AG20443 (cell line): ENCODE measurements around the gene ANKRD66.

Experiments used
- DNase-seq: peaks from one replicate; pipeline ENCODE4 v3.0.0; 2012; ENCODE audit warnings: low spot score, mixed read lengths

Gene ANKRD66

DNA sequence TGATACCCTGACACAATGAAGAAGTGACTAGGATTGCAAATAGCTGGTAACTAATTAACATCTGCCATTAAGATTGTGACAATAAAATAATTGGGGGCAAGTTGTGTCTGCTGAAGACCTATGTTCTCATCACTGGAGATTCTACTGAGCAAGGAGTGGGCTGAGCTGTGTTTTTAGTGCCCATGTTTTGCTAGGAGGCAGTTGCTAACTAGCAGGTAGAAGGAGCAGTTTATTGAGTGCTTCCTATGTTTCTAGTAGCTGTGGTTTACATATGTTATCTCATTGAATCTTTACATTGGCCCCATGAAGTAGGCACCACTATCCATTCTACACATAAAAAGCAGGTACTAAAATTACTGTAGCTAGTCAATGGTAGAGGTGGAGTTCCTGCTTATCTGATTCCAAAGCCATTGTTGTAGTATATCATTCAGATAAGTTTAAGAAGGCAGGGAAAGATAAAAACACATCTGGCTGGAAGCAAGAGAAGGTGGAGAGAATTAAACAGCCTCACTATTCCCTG is 43.7 kb downstream of the ANKRD66 start:
- no peak for DNase-seq

DNA sequence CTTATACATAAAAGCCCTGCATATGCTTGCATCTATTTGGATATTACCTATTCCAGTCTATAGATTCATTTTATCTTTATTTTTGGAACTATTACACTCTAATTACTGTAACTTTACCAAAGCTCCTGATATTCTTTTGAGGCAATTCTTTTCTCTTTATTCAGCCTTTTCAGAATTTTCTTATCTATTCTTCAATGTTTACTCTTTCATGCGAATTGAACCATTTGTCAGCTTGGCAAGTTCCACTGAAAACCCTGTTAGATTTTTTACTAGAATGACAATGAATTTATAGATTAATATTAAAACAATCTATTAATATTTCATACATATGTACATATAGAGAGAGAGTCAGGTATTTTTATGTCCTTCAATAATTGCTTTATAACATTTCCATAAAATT is 45.9 kb downstream of the ANKRD66 start:
- no peak for DNase-seq

DNA sequence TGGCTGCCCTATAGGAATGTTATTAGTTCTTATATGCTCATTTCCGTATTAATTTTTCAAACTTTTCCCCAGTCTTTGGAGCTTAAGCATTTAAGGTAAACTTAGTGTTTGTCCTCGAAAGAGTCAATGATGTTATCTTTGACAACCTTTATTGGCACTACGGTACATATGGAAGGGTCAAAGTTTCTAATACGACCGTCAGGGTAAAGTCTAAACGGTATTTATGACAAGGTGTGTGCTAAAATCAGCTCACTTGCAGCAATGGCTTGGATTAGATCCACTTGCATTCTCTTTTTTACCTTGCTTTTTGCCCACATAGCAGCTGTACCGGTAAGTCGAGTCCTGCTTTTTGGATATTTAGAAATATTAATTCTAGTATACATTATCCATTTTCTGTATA is 46.4 kb downstream of the ANKRD66 start, which contains the start of gene MEP1A:
Gene MEP1A, plus strand, starts transcription at position 252 of the 400 bp plus-strand sequence. Its CDS starts 10 bp downstream, at position 262.
- no peak for DNase-seq

DNA sequence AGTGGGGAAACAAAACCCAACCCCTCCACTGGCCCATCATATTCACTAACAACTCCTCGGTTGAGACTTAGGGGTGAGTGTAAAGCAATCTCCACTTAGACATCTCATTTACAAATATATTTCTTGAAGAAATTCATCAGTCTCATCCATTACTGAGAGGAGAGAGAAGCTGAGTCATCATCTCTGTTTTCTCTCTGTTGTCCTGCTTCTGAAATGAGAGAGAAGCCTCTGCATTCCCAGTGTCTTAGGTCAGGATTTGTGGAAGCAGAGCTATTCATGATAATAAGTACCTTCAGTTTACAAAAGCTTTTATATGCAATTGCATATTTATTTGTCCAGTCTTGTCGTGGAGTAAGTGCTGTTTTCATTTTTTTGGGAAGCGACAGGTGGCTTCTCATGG is 47.3 kb downstream of the ANKRD66 start:
- no peak for DNase-seq

DNA sequence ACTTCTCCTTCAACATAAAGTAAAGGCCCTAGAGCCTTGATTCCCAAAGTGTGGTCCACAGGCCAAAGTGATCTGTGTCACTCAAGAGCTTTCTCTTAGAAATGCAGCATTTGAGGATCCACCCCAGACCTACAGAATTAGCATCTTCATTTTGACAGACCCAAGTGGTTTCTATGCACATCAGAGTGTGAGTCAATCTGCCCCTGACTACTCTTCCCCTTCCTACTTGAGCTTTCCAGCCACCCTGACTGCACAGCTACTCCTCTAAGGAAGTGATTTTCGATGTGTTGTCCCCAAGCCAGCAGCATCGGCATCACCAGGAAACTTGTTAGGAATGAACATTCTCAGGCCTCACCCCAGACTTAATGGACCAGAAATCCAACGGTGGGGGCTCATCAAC is 49.1 kb downstream of the ANKRD66 start:
- no peak for DNase-seq

DNA sequence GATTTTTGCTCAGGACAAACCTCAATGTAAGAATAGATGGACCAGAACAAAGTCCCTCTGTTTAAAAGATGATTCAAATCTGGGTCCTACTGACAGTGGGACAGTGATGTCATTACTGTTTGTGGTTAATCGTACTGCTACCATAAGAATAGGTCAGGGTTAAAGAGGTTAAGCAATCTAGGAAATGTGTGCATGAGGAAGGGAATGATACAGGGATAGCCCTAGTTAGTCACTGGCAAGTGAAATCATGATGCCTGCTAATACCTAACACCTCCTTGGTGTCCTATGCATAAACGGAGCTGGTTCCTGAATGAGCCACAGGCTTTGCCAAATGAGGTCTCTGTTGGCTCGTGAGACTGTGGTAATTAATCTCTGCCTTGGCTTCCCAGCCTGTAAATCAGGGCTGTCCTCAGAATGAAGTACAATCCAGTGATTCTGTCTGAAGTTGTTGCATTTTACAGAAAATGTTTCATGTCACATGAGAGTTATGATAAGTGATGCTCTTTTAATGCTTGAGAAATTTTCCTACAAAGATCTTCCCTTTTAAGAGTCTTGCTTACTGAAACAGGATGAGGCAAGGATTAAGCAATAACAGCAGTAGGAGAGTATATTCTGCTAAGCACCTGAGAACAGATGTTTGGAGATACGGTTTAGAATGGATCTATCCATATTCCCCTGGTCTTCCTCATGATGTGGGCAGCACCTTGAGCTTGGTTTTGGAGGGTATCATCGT is 50.3 kb downstream of the ANKRD66 start:
- DNase-seq: no peak

DNA sequence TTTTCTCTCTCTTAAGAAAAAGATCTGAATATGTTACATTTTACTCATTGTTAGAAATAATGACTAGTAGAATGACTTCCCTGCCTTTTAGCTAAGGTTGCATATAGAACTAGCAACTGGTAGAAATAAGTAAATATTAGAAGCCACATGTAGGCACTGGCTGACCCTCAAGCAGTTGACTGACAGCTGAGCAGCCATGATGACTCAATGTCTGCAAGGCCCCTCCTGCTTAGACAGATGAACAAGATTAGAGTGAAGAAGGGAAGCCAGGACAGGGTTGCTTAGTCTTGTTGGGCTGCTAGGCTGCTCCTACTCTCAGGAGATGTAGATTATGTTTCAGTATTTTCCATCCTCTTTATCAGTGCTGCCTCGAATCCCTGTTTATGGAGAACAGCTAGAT is 52.9 kb downstream of the ANKRD66 start:
- DNase-seq: no peak

DNA sequence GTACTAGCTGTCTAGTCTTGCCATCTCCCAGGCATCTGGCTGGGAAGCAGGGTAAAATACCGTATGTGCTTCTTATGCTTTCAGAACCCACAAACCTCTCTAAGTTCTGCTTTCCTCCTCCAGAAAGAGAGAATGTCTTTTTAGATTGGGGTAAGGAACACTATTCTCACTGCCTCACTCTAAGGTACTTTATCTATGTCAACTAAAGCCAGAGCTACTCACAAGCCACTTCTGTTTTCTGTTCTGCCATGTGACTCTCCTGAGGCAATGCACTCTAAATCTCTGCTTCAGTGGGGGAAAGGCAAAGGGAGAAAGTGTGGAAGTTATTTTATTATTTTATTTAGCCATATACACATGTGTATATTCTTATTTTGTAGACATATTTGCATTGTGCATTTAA is 62.1 kb downstream of the ANKRD66 start:
- DNase-seq: no peak
